BE2C (cell line): ENCODE measurements around the gene C2orf66.

Source experiments
- DNase-seq: peaks from one replicate; pipeline ENCODE4 v3.0.0-alpha.2; 2020
- H3K27me3 ChIP-seq: fragments of 250-450 bp; sonication (Bioruptor Pico); 2 replicates; pipeline ENCODE4 v1.5.1; 2020; ENCODE audit warnings: mild to moderate bottlenecking
- H3K36me3 ChIP-seq: fragments of 250-450 bp; sonication (Bioruptor Pico); 2 replicates; pipeline ENCODE4 v1.5.1; 2020; ENCODE audit warnings: mild to moderate bottlenecking
- H3K4me1 ChIP-seq: fragments of 250-450 bp; sonication (Bioruptor Pico); 2 replicates; pipeline ENCODE4 v1.5.1; 2020
- H3K4me3 ChIP-seq: 2 replicates; pipeline ENCODE4 v1.5.1; 2011; ENCODE audit warnings: low read depth, low read length
- H3K9me3 ChIP-seq: fragments of 250-450 bp; sonication (Bioruptor Pico); 2 replicates; pipeline ENCODE4 v1.5.1; 2020
- CTCF ChIP-seq: IDR thresholded peaks from 2 replicates; pipeline ENCODE4 v1.5.1; 2012; ENCODE audit warnings: mild to moderate bottlenecking, low read depth, low read length

C2orf66 gene

GRCh38 chr2:196801674-196802261, 7.4 kb downstream of the C2orf66 start:
- Histone ChIP-seq H3K4me1 (no peaks in the 10 kb centered on the region; the same call in 1 of the 2 replicates), H3K9me3 (no peaks in the 10 kb centered on the region), H3K4me3 (no peak overlapping the region), H3K27me3 (no peaks in the 10 kb centered on the region; the same call in 1 of the 2 replicates), H3K36me3 (peaks cover 11% of the 10 kb centered on the region)
- DNase-seq = no peak
- TF ChIP-seq CTCF = no peak

- no peak for DNase-seq
- no peak for TF ChIP-seq CTCF
- H3K9me3 ChIP-seq = no peaks in the 10 kb centered on the region
- H3K4me3 ChIP-seq = peak overlapping the region; percentile 100
- H3K4me1 ChIP-seq = no peaks in the 10 kb centered on the region; the same call in 1 of the 2 replicates
- H3K27me3 ChIP-seq = no peaks in the 10 kb centered on the region
- peaks cover 33% of the 10 kb centered on the region for H3K36me3 ChIP-seq
Observed at GRCh38 chr2:196798980-196799379, 10.2 kb downstream of the C2orf66 start.

GRCh38 chr2:196792865-196793264, 16.3 kb downstream of the C2orf66 start:
- H3K4me3 ChIP-seq = no peak overlapping the region
- TF ChIP-seq CTCF = no peak
- no peaks in the 10 kb centered on the region for H3K9me3 ChIP-seq
- H3K36me3 ChIP-seq = peaks cover 91% of the 10 kb centered on the region
- no peaks in the 10 kb centered on the region for H3K27me3 ChIP-seq
- H3K4me1 ChIP-seq = no peaks in the 10 kb centered on the region
- DNase-seq = no peak

- DNase-seq = no peak
- H3K9me3 ChIP-seq = no peaks in the 10 kb centered on the region
- H3K4me1 ChIP-seq = no peaks in the 10 kb centered on the region
- TF ChIP-seq CTCF = no peak
- H3K4me3 ChIP-seq = no peak overlapping the region
- H3K36me3 ChIP-seq = peaks cover 80% of the 10 kb centered on the region
- H3K27me3 ChIP-seq = no peaks in the 10 kb centered on the region
Observed at GRCh38 chr2:196783431-196784094, 25.6 kb downstream of the C2orf66 start.

GRCh38 chr2:196767101-196767500, 42.1 kb downstream of the C2orf66 start:
- TF ChIP-seq CTCF = no peak
- H3K4me1 ChIP-seq = no peaks in the 10 kb centered on the region
- no peak for DNase-seq
- no peaks in the 10 kb centered on the region for H3K9me3 ChIP-seq
- no peaks in the 10 kb centered on the region for H3K27me3 ChIP-seq
- H3K36me3 ChIP-seq = peaks cover 62% of the 10 kb centered on the region
- H3K4me3 ChIP-seq = no peak overlapping the region

GRCh38 chr2:196759378-196759706, 49.8 kb downstream of the C2orf66 start:
- Histone ChIP-seq H3K36me3 (peaks cover 13% of the 10 kb centered on the region), H3K4me1 (no peaks in the 10 kb centered on the region), H3K9me3 (no peaks in the 10 kb centered on the region), H3K27me3 (no peaks in the 10 kb centered on the region), H3K4me3 (no peak overlapping the region)
- no peak for DNase-seq
- no peak for TF ChIP-seq CTCF
